CD4-positive, alpha-beta T cell treated with Interleukin-17A for 1 hour (primary cell): ENCODE data around the gene NUMA1.

ENCODE experiments used
- DNase-seq: peaks from one replicate; pipeline ENCODE4 v3.0.0-alpha.2; 2020

NUMA1 gene

GRCh38 chr11:71999798-72000197 is 80.5 kb downstream of the NUMA1 start:
- no peak for DNase-seq

- DNase-seq: no peak
Measured at GRCh38 chr11:71999362-71999761, 81.0 kb downstream of the NUMA1 start.

- DNase-seq: peak; percentile 61
Measured at GRCh38 chr11:71998649-71999310, 81.6 kb downstream of the NUMA1 start, which contains the start of gene IL18BP. Gene IL18BP (plus strand): TSS chr11:71998909. CDS start chr11:71999985, 1,076 bp downstream.

- DNase-seq: no peak
Measured at GRCh38 chr11:71998061-71998460, 82.3 kb downstream of the NUMA1 start.

- DNase-seq: no peak
Measured at GRCh38 chr11:71997594-71997993, 82.7 kb downstream of the NUMA1 start.

GRCh38 chr11:71996946-71997345 is 83.4 kb downstream of the NUMA1 start:
- peak; percentile 31 for DNase-seq

GRCh38 chr11:71996517-71996916 is 83.8 kb downstream of the NUMA1 start:
- DNase-seq: no peak

GRCh38 chr11:71995726-71996291 is 84.5 kb downstream of the NUMA1 start:
- DNase-seq: no peak

- DNase-seq: no peak
Measured at GRCh38 chr11:71994786-71995185, 85.6 kb downstream of the NUMA1 start.

- DNase-seq: no peak
Measured at GRCh38 chr11:71992136-71992730, 88.1 kb downstream of the NUMA1 start.

- DNase-seq: peak; percentile 14
Measured at GRCh38 chr11:71991494-71991893, 88.8 kb downstream of the NUMA1 start.

GRCh38 chr11:71990701-71991100 is 89.6 kb downstream of the NUMA1 start:
- no peak for DNase-seq

- no peak for DNase-seq
Measured at GRCh38 chr11:71988050-71988449, 92.3 kb downstream of the NUMA1 start.

GRCh38 chr11:71987521-71987920 is 92.8 kb downstream of the NUMA1 start:
- DNase-seq: no peak

- DNase-seq: no peak
Measured at GRCh38 chr11:71986131-71986530, 94.2 kb downstream of the NUMA1 start.

- DNase-seq: no peak
Measured at GRCh38 chr11:71979602-71980001, 100.7 kb downstream of the NUMA1 start.

- DNase-seq: no peak
Measured at GRCh38 chr11:71979094-71979493, 101.2 kb downstream of the NUMA1 start.

GRCh38 chr11:71977743-71978418 is 102.5 kb downstream of the NUMA1 start:
- DNase-seq: peak; percentile 70

- DNase-seq: no peak
Measured at GRCh38 chr11:71977090-71977489, 103.3 kb downstream of the NUMA1 start.

GRCh38 chr11:71976551-71976950 is 103.8 kb downstream of the NUMA1 start:
- DNase-seq: no peak

GRCh38 chr11:71971680-71972079 is 108.7 kb downstream of the NUMA1 start:
- no peak for DNase-seq

- no peak for DNase-seq
Measured at GRCh38 chr11:71964641-71965040, 115.7 kb downstream of the NUMA1 start.

- no peak for DNase-seq
Measured at GRCh38 chr11:71963468-71963867, 116.9 kb downstream of the NUMA1 start.
